A549 (cell line): ENCODE data around the gene MCTP1. TPM values are rescaled to one million over a fixed set of nuclear protein-coding genes. Genes with fewer than 3 reads are reported as not detected.

Source experiments
- ATAC-seq, 2 experiments: fragments of 200-7000 bp in 1 of 2; fragments of >200 bp in 1 of 2; cut with Nextera tagmentation in 1 of 2; cut with Tn5 transposase in 1 of 2; 3 replicates each; pipeline versions ENCODE4 v1.8.0 to v1.9.1; 2018 to 2020; ENCODE audit warnings: mild to moderate bottlenecking in 1 of 2, moderate library complexity in 1 of 2
- CTCF ChIA-PET: fragments of 300-600 bp; sonication (Branson Sonifier 250); formaldehyde crosslinking; extraction: SDS; loops from one replicate; lab custom pipeline; 2021; ENCODE audit warnings: antibody characterized with exemption, inconsistent platforms; lab: Yijun Ruan, JAX
- POLR2A ChIA-PET: fragments of 350-600 bp; formaldehyde crosslinking; extraction: SDS; loops from one replicate; lab custom pipeline; 2021; ENCODE audit warnings: antibody characterized with exemption, inconsistent platforms; lab: Yijun Ruan, JAX
- DNase-seq, 2 experiments: peaks; one replicate each; pipeline versions ENCODE4 v3.0.0 to v3.0.0-alpha.2; 2011 to 2016; ENCODE audit warnings: low read depth in 1 of 2, low spot score in 1 of 2
- FAIRE-seq: peaks from 2 replicates; lab custom pipeline; 2011; peaks lifted over from hg19 to GRCh38; lab: Jason Lieb, UNC
- H3K27ac ChIP-seq, 2 experiments: fragments of >200 bp; sonication (Bioruptor Twin); formaldehyde crosslinking; 3 replicates each; pipeline ENCODE4 v1.5.1; 2016 to 2017
- H3K4me1 ChIP-seq: fragments of >200 bp; sonication (Bioruptor Twin); formaldehyde crosslinking; 3 replicates; pipeline ENCODE4 v1.6.1; 2016
- H3K4me2 ChIP-seq: fragments of >200 bp; sonication (Bioruptor Twin); formaldehyde crosslinking; 3 replicates; pipeline ENCODE4 v1.6.1; 2016
- H3K4me3 ChIP-seq: fragments of >200 bp; sonication (Bioruptor Twin); formaldehyde crosslinking; 3 replicates; pipeline ENCODE4 v1.5.1; 2016
- H3K9me3 ChIP-seq: fragments of >200 bp; sonication (Bioruptor Twin); formaldehyde crosslinking; 3 replicates; pipeline ENCODE4 v1.6.1; 2016
- BCL3 ChIP-seq: fragments of >200 bp; sonication (Bioruptor Twin); formaldehyde crosslinking; IDR thresholded peaks from 3 replicates; pipeline ENCODE4 v1.6.1; 2016
- CBX8 ChIP-seq: fragments of 200-600 bp; sonication (generic); IDR thresholded peaks from 2 replicates; pipeline ENCODE4 v1.6.1; 2016
- CTCF ChIP-seq: fragments of >200 bp; sonication (Bioruptor Twin); formaldehyde crosslinking; IDR thresholded peaks from 3 replicates; pipeline ENCODE4 v1.5.1; 2016
- EHF ChIP-seq: fragments of 250-450 bp; sonication (Bioruptor Pico); IDR thresholded peaks from 2 replicates; pipeline ENCODE4 v1.5.0; 2020; ENCODE audit warnings: mild to moderate bottlenecking
- ELK1 ChIP-seq: fragments of 150-350 bp; IDR thresholded peaks from 2 replicates; pipeline ENCODE4 v1.6.1; 2014; ENCODE audit warnings: low read depth, mild to moderate bottlenecking, low read length
- EP300 ChIP-seq, 2 experiments: fragments of >200 bp; sonication (Bioruptor Twin); formaldehyde crosslinking; IDR thresholded peaks; 2 replicates in 1 of 2; 3 replicates in 1 of 2; pipeline ENCODE4 v1.6.1; 2016 to 2017
- ESRRA ChIP-seq: fragments of 150-350 bp; IDR thresholded peaks from 2 replicates; pipeline ENCODE4 v1.6.1; 2014; ENCODE audit warnings: mild to moderate bottlenecking, low read length, borderline replicate concordance
- FOSL2 ChIP-seq, 2 experiments: fragments of 450-650 bp in 1 of 2; fragments of >200 bp in 1 of 2; sonication (Bioruptor Twin) in 1 of 2; formaldehyde crosslinking; IDR thresholded peaks; 2 replicates each; pipeline versions ENCODE4 v1.5.0 to v1.6.1; 2016 to 2020; ENCODE audit warnings: mild to moderate bottlenecking in 1 of 2, moderate library complexity in 1 of 2
- FOXS1 ChIP-seq: fragments of 250-450 bp; sonication (Bioruptor Pico); IDR thresholded peaks from 2 replicates; pipeline ENCODE4 v1.5.0; 2020; ENCODE audit warnings: mild to moderate bottlenecking, moderate library complexity
- HDAC2 ChIP-seq: fragments of 200-600 bp; sonication (generic); IDR thresholded peaks from 2 replicates; pipeline ENCODE4 v1.6.1; 2016
- HEYL ChIP-seq: fragments of 250-450 bp; sonication (Bioruptor Pico); IDR thresholded peaks from 2 replicates; pipeline ENCODE4 v1.8.0; 2021; ENCODE audit warnings: mild to moderate bottlenecking, moderate library complexity
- HOXA7 ChIP-seq: fragments of 250-450 bp; sonication (Bioruptor Pico); IDR thresholded peaks from 2 replicates; pipeline ENCODE4 v1.5.0; 2020; ENCODE audit warnings: mild to moderate bottlenecking, moderate library complexity
- JUN ChIP-seq, 2 experiments: fragments of >200 bp; sonication (Bioruptor Twin); formaldehyde crosslinking; IDR thresholded peaks; 2 replicates in 1 of 2; 3 replicates in 1 of 2; pipeline ENCODE4 v1.6.1; 2016 to 2017
- KDM1A ChIP-seq: fragments of 200-600 bp; sonication (generic); IDR thresholded peaks from 2 replicates; pipeline ENCODE4 v1.6.1; 2016; ENCODE audit warnings: low read depth, mild to moderate bottlenecking
- MAX ChIP-seq: IDR thresholded peaks from 2 replicates; pipeline ENCODE4 v1.6.1; 2012
- NPAS2 ChIP-seq: fragments of 250-450 bp; sonication (Bioruptor Pico); IDR thresholded peaks from 2 replicates; pipeline ENCODE4 v1.8.0; 2022; ENCODE audit warnings: mild to moderate bottlenecking, moderate library complexity, borderline replicate concordance
- PHF8 ChIP-seq: fragments of 200-600 bp; sonication (generic); IDR thresholded peaks from 2 replicates; pipeline ENCODE4 v1.6.1; 2016; ENCODE audit warnings: low read depth, mild to moderate bottlenecking, antibody characterized with exemption, moderate library complexity, borderline replicate concordance
- RNF2 ChIP-seq: fragments of 200-600 bp; sonication (generic); IDR thresholded peaks from 2 replicates; pipeline ENCODE4 v1.6.1; 2016; ENCODE audit warnings: low read depth, mild to moderate bottlenecking, antibody characterized with exemption, moderate library complexity, borderline replicate concordance
- SMC3 ChIP-seq: fragments of >200 bp; sonication (Bioruptor Twin); formaldehyde crosslinking; IDR thresholded peaks from 3 replicates; pipeline ENCODE4 v1.6.1; 2018; ENCODE audit warnings: inconsistent platforms
- SREBF2 ChIP-seq: fragments of 450-650 bp; IDR thresholded peaks from 2 replicates; pipeline ENCODE4 v1.6.1; 2014; ENCODE audit warnings: mild to moderate bottlenecking, moderate library complexity
- ZFP36 ChIP-seq: fragments of 450-650 bp; IDR thresholded peaks from 2 replicates; pipeline ENCODE4 v1.6.1; 2014; ENCODE audit warnings: borderline replicate concordance; ENCODE audit not compliant: partially characterized antibody
- ZNF302 ChIP-seq: fragments of 250-450 bp; sonication (Bioruptor Pico); IDR thresholded peaks from 2 replicates; pipeline ENCODE4 v1.9.0; 2021; ENCODE audit warnings: inconsistent platforms, mild to moderate bottlenecking, moderate library complexity
- WGBS: methylation state at CpG from one replicate; pipeline ENCODE4 v1.1.6; 2017; ENCODE audit errors: missing lambda C conversion rate; 5-methylcytosine and 5-hydroxymethylcytosine counted together
- polyA plus RNA-seq, 4 experiments: library from polyadenylated mRNA; depleted of rRNA in 3 of 4; stranded (reverse); fragments of >200 nt; fragmentation: RNase III in 1 of 4; extraction: RNeasy Plus Mini Kit Qiagen cat#74134 plus additional on column Dnase treatment in 1 of 4; gene quantifications; 2 replicates in 3 of 4; 3 replicates in 1 of 4; pipeline ENCODE4 v1.2.3, GENCODE V29; 2011 to 2017

The MCTP1 gene
- polyA plus RNA-seq, 2 of the 4 experiments (the other 2 are of a cell fraction): 5.4 to 6.9 TPM

- CTCF ChIA-PET: no interaction called here
- Histone ChIP-seq H3K4me3 (no peak overlapping the region), H3K27ac (no peak overlapping the region), H3K4me1 (no peaks in the 10 kb centered on the region), H3K9me3 (no peaks in the 10 kb centered on the region; the same call in 2 of the 3 replicates), H3K4me2 (no peak overlapping the region)
- 0% methylated on average over 1 of the region's 1 CpG for WGBS
- no peak for TF ChIP-seq NPAS2
- TF ChIP-seq ZNF302: no peak
- no peak for TF ChIP-seq EHF (CRISPR knock-in tag)
- TF ChIP-seq HDAC2: no peak
- no peak for TF ChIP-seq CBX8
- TF ChIP-seq ELK1: no peak
- no peak for TF ChIP-seq FOXS1 (CRISPR knock-in tag)
- no peak for TF ChIP-seq CTCF
- TF ChIP-seq JUN (IDR thresholded peaks at IDR 0.05): no peak
- no peak for TF ChIP-seq PHF8
- TF ChIP-seq MAX: no peak
- no peak for TF ChIP-seq BCL3
- POLR2A ChIA-PET: no interaction called here
- no peak for FAIRE-seq
- DNase-seq: no peak
- no peak for ATAC-seq
Observed at GRCh38 chr5:95114902-95115301, 170.0 kb downstream of the MCTP1 start.

- 7% methylated on average over 4 of the region's 4 CpGs for WGBS
- POLR2A ChIA-PET: no interaction called here
Observed at GRCh38 chr5:95114305-95114704, 170.6 kb downstream of the MCTP1 start.

More at GRCh38 chr5:95114305-95114704, 170.6 kb downstream of the MCTP1 start:
- no peak for TF ChIP-seq ESRRA
- TF ChIP-seq ZFP36: no peak
- TF ChIP-seq FOSL2 (IDR thresholded peaks at IDR 0.05): no peak
- no peak for TF ChIP-seq FOSL2 (CRISPR knock-in tag; IDR thresholded peaks at IDR 0.05)
- no peak for TF ChIP-seq SREBF2
- TF ChIP-seq JUN (IDR thresholded peaks at IDR 0.05): no peak
- no peak for TF ChIP-seq SMC3
- TF ChIP-seq KDM1A: no peak
- TF ChIP-seq CTCF: no peak
- no peak for TF ChIP-seq RNF2
- no peak for TF ChIP-seq HEYL
- TF ChIP-seq HOXA7 (CRISPR knock-in tag): no peak
- TF ChIP-seq MAX: no peak
- no peak for TF ChIP-seq EP300 (IDR thresholded peaks at IDR 0.05)
- no peak overlapping the region for H3K4me2 ChIP-seq
- H3K4me1 ChIP-seq: no peaks in the 10 kb centered on the region
- no peak for FAIRE-seq
- CTCF ChIA-PET: no interaction called here
- no peak for DNase-seq
- H3K27ac ChIP-seq: no peak overlapping the region
- no peak for ATAC-seq
- H3K9me3 ChIP-seq: no peaks in the 10 kb centered on the region; the same call in 2 of the 3 replicates
- H3K4me3 ChIP-seq: no peak overlapping the region
